Uterus (tissue), 4 donors: ENCODE results near the gene FMNL3. TPM values are rescaled to one million over a fixed set of nuclear protein-coding genes. Genes with fewer than 3 reads are reported as not detected.
"Not testable (repeated sequence)": the region's sequence is repeated elsewhere in the genome, so short reads cannot be mapped to it uniquely, and the experiment has no call there.

Experiments used
- DNase-seq, 2 donors: peaks; one replicate each; pipeline ENCODE4 v3.0.0-alpha.2; 2019 to 2020
- H3K27ac ChIP-seq, 2 donors: fragments of 200-600 bp; sonication (generic); 1 replicate in 1 of 2; 2 replicates in 1 of 2; pipeline ENCODE4 v1.5.1; 2016 to 2018
- H3K27me3 ChIP-seq, 2 donors: fragments of 200-600 bp; sonication (generic); one replicate each; pipeline ENCODE4 v1.5.1; 2018 to 2019; ENCODE audit warnings: control low read depth in 1 of 2
- H3K36me3 ChIP-seq, 2 donors: fragments of 200-600 bp; sonication (generic); one replicate each; pipeline ENCODE4 v1.5.1; 2019; ENCODE audit warnings: control low read depth in 1 of 2
- H3K4me1 ChIP-seq, 2 donors: fragments of 200-600 bp; sonication (generic); one replicate each; pipeline ENCODE4 v1.5.1; 2018 to 2019; ENCODE audit warnings: control low read depth in 1 of 2
- H3K4me3 ChIP-seq, 2 donors: fragments of 200-600 bp; sonication (generic); 1 replicate in 1 of 2; 2 replicates in 1 of 2; pipeline ENCODE4 v1.5.1; 2018 to 2019; ENCODE audit warnings: mild to moderate bottlenecking in 1 of 2
- H3K9me3 ChIP-seq, 2 donors: fragments of 200-600 bp; sonication (generic); one replicate each; pipeline ENCODE4 v1.5.1; 2019; ENCODE audit warnings: control low read depth in 1 of 2
- POLR2A ChIP-seq, 2 donors: fragments of 450-650 bp; IDR thresholded peaks; one replicate each; pipeline ENCODE4 v1.6.1; 2016; ENCODE audit warnings: antibody characterized with exemption in 2 of 2, mild to moderate bottlenecking in 1 of 2, moderate library complexity in 1 of 2
- intact Hi-C: fragments of 100-400 bp; cut with DNase I; formaldehyde crosslinking; loops from one replicate; pipeline ENCODE4 v1.15.1; 2023; ENCODE audit warnings: low total_unique reads
- total RNA-seq, 4 donors: library from RNA; depleted of rRNA in 3 of 4; stranded (reverse); fragments of >200 nt in 3 of 4; gene quantifications; one replicate each; pipeline versions ENCODE4 v1.1.0 to v1.2.4, GENCODE V29; 2014 to 2023
- TF ChIP-seq, protein P1 (sequence below), 4 experiments: fragments of 200-600 bp in 2 of 4; fragments of 450-650 bp in 2 of 4; sonication (generic) in 2 of 4; IDR thresholded peaks; one replicate each; pipeline ENCODE4 v1.5.1; 2016 to 2019; ENCODE audit warnings: antibody characterized with exemption in 4 of 4, mild to moderate bottlenecking in 2 of 4, moderate library complexity in 1 of 4
- donor health status: DM: yes; HTN: yes; CAD: no.

FMNL3 gene
- total RNA-seq, 4 donors from 2014 or later: 3.3 to 45.7 (median 20.4) TPM

- TF ChIP-seq, protein P1, sequence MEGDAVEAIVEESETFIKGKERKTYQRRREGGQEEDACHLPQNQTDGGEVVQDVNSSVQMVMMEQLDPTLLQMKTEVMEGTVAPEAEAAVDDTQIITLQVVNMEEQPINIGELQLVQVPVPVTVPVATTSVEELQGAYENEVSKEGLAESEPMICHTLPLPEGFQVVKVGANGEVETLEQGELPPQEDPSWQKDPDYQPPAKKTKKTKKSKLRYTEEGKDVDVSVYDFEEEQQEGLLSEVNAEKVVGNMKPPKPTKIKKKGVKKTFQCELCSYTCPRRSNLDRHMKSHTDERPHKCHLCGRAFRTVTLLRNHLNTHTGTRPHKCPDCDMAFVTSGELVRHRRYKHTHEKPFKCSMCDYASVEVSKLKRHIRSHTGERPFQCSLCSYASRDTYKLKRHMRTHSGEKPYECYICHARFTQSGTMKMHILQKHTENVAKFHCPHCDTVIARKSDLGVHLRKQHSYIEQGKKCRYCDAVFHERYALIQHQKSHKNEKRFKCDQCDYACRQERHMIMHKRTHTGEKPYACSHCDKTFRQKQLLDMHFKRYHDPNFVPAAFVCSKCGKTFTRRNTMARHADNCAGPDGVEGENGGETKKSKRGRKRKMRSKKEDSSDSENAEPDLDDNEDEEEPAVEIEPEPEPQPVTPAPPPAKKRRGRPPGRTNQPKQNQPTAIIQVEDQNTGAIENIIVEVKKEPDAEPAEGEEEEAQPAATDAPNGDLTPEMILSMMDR (IDR thresholded peaks at IDR 0.05): no peak
- no peak for TF ChIP-seq POLR2A (IDR thresholded peaks at IDR 0.05)
- no peak for DNase-seq
- Histone ChIP-seq H3K27ac (no peak overlapping the region), H3K9me3 (no peaks in the 10 kb centered on the region), H3K4me3 (no peak overlapping the region), H3K4me1 (peaks cover 0 to 5% of the 10 kb centered on the region in 2 donors), H3K27me3 (no peaks in the 10 kb centered on the region), H3K36me3 (no peaks in the 10 kb centered on the region)
- intact Hi-C loops: no loop called here
Observed at GRCh38 chr12:49748306-49748705, 41.1 kb upstream of the FMNL3 start.

GRCh38 chr12:49744363-49744885 lies 37.2 kb upstream of the FMNL3 start:
- H3K4me3 ChIP-seq: no peak overlapping the region
- H3K9me3 ChIP-seq: no peaks in the 10 kb centered on the region
- no peaks in the 10 kb centered on the region for H3K36me3 ChIP-seq
- TF ChIP-seq POLR2A (IDR thresholded peaks at IDR 0.05): no peak
- TF ChIP-seq, protein P1 (IDR thresholded peaks at IDR 0.05): no peak
- no peak overlapping the region for H3K27ac ChIP-seq
- intact Hi-C loops: no loop called here
- no peaks in the 10 kb centered on the region for H3K27me3 ChIP-seq
- no peak for DNase-seq
- peaks cover 5 to 9% of the 10 kb centered on the region in 2 donors for H3K4me1 ChIP-seq

DNA sequence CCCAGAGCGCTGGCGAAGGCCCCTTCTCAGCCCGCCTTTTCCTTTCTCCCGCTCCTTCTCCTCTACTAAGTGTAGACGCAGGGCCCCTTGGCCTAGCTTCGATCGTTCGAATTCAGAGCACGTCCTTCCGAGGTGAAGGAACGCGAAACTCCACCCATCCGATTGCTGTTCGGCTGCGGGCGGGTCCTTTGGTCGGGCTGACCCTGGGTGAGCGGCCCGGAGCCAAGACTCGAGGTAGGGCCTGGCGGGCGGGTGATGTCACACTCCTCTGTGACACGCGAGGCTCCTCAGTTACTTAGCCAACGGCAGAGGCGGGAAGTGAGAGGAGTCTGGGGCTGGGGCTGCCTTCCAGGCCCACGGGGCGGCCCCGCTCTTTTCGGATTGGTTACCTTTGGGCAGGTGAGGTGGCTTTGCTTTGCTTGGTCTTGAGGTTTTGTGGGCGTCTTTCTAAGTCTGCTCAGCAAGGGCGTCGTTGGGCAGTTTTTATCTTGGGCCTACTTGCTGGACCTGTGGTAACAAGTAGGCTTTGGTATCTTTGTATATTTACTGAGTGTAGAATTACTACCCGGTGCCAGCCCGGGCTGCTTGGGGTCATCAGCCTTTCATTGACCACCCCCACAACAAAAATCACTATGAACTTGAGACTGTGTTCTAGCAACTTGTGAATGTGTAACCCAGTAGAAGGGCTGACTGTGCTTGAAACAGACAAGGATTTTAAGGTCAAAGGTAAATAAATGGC lies 34.8 kb upstream of the FMNL3 start:
- TF ChIP-seq, protein P1 (IDR thresholded peaks at IDR 0.05): no peak
- no peak for TF ChIP-seq POLR2A (IDR thresholded peaks at IDR 0.05)
- Histone ChIP-seq H3K27me3 (no peaks in the 10 kb centered on the region), H3K9me3 (no peaks in the 10 kb centered on the region), H3K4me1 (peaks cover 5 to 9% of the 10 kb centered on the region in 2 donors), H3K27ac (peak overlapping the region; percentile 84 to 98), H3K4me3 (peak overlapping the region; percentile 84 to 86), H3K36me3 (no peaks in the 10 kb centered on the region)
- DNase-seq: peak; percentile 74 to 75
- intact Hi-C loops: no loop called here

DNA sequence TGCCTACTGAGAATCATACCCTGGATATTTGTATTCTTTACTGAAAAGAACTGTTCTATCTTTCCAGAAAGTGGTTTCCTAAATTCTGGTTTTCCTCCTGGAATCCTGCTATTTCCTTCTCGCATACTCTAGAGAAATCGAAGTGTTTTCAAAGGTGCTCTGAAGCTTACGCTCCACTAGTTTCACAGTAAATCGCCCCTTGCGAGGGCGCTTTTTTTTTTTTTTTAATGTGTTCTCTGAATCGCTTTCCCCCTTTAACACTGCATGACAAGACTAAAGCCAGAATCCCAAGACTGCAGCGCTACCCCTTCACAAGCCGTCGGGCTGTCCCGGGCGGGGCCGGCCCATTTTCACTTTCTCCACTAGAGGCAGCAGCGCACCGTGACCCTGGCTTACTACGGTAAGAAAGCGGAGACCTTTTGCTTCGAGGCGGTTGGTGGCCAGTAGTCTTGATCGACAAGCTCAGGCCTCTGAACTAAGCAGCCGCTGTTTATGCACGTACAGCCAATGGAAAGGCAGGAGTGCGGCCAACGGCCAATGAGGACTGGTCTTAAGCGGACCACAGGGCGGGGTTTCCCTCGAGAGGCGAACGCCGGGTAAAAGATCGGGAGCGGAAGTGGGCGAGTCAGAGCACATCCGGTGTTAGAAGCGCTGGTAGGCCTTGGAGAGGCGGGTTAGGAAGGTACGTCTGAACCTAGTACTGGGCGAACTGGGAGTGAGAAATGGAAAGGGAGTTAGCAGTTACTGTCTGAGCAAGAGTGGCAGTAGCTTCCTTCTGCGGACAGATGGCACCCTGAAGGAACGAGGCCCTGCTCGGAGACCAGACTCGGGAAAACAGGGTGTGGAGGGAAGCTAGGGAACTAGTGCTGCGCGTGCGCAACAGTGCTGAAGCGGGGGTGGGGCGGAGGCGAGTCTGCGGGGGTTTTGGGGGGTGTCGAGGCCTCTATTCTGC lies 34.0 kb upstream of the FMNL3 start, which contains the start of gene TMBIM6:
TMBIM6 (plus strand) TSS at position 628 of the 952 bp plus-strand sequence. CDS start 10,937 bp downstream, outside the sequence.
- peak; percentile 99 to 100 for DNase-seq
- intact Hi-C loops: no loop called here
- no peaks in the 10 kb centered on the region for H3K36me3 ChIP-seq
- no peaks in the 10 kb centered on the region for H3K27me3 ChIP-seq
- no peaks in the 10 kb centered on the region for H3K9me3 ChIP-seq
- H3K4me3 ChIP-seq: peak within 1 kb of the TSS; percentile 84 to 86
- TF ChIP-seq POLR2A (IDR thresholded peaks at IDR 0.05): peak; percentile 91 to 96
- TF ChIP-seq, protein P1 (IDR thresholded peaks at IDR 0.05): peak; percentile 89 to 97 (median 94)
- peak within 1 kb of the TSS; percentile 84 to 98 for H3K27ac ChIP-seq
- peaks cover 5 to 9% of the 10 kb centered on the region in 2 donors for H3K4me1 ChIP-seq

DNA sequence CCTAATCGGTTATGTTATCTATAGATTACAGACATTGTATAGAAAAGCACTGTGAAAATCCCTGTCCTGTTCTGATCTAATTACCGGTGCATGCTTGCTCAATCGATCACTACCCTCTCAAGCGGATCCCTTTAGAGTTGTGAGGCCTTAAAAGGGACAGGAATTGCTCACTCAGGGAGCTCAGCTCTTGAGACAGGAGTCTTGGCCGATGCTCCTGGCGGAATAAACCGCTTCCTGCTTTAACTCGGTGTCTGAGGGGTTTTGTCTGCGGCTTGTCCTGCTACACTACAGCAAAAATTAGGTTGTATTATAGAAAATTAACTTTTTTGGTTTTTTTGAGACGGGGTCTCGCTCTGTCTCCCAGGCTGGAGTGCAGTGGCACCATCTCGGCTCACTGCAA lies 33.1 kb upstream of the FMNL3 start:
- H3K27ac ChIP-seq: peak overlapping the region in 1 of 2 donors; percentile 80
- intact Hi-C loops, H3K4me1 ChIP-seq, DNase-seq, H3K36me3 ChIP-seq, H3K9me3 ChIP-seq, H3K4me3 ChIP-seq, H3K27me3 ChIP-seq: not testable (repeated sequence)

DNA sequence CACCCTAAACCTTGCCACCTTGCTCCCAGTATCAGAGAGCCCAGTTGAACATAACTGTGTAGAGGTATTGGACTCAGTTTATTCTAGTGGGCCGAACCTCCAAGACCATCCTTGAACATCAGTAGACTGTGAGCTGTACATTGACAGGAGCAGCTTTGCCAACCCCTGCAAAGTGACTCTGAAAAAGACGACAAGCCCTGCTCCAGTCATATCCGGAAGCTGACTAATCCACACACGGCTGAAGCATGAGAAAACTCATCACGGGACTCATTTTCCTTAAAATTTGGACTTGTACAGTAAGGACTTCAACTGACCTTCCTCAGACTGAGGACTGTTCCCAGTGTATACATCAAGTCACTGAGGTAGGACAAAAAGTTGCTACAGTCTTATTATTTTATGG lies 31.5 kb upstream of the FMNL3 start:
- intact Hi-C loops, H3K27me3 ChIP-seq, DNase-seq, H3K4me1 ChIP-seq, H3K27ac ChIP-seq, H3K9me3 ChIP-seq, H3K36me3 ChIP-seq, H3K4me3 ChIP-seq: not testable (repeated sequence)

GRCh38 chr12:49734900-49735299 lies 27.7 kb upstream of the FMNL3 start:
- H3K4me1 ChIP-seq, intact Hi-C loops, H3K9me3 ChIP-seq, H3K36me3 ChIP-seq, DNase-seq, H3K27me3 ChIP-seq, H3K4me3 ChIP-seq, H3K27ac ChIP-seq: not testable (repeated sequence)
